ENCODE results near the gene PAX8.

The PAX8 gene

GRCh38 chr2:113278073-113278741 is 514 bp downstream of the PAX8 start:
- Histone ChIP-seq H3K4me1 (ENCODE audit: control insufficient read depth, insufficient read depth, low read length) (peaks cover 24% of the 10 kb centered on the region), H3K9me3 (ENCODE audit: control insufficient read depth, low read length) (no peaks in the 10 kb centered on the region), H3K27ac (ENCODE audit: insufficient read depth, low read depth, low read length, poor library complexity, severe bottlenecking) (no peak overlapping the region), H3K4me3 (ENCODE audit: insufficient read depth, low read depth, low read length) (peak overlapping the region; percentile 18), H3K27me3 (ENCODE audit: control insufficient read depth, insufficient read depth, low read length, poor library complexity, severe bottlenecking) (peaks cover 100% of the 10 kb centered on the region), H3K36me3 (ENCODE audit: control insufficient read depth, insufficient read depth, low read length) (no peaks in the 10 kb centered on the region)
- WGBS, 2 experiments: 2 to 3% methylated on average over 49 of the region's 49 CpGs

GRCh38 chr2:113277474-113278072 is 1.1 kb downstream of the PAX8 start:
- Histone ChIP-seq H3K27me3 (ENCODE audit: control insufficient read depth, insufficient read depth, low read length, poor library complexity, severe bottlenecking) (peaks cover 100% of the 10 kb centered on the region), H3K4me1 (ENCODE audit: control insufficient read depth, insufficient read depth, low read length) (peaks cover 29% of the 10 kb centered on the region), H3K27ac (ENCODE audit: insufficient read depth, low read depth, low read length, poor library complexity, severe bottlenecking) (no peak overlapping the region), H3K36me3 (ENCODE audit: control insufficient read depth, insufficient read depth, low read length) (no peaks in the 10 kb centered on the region), H3K4me3 (ENCODE audit: insufficient read depth, low read depth, low read length) (peak overlapping the region; percentile 18), H3K9me3 (ENCODE audit: control insufficient read depth, low read length) (no peaks in the 10 kb centered on the region)
- WGBS, 2 experiments: 1% methylated on average over 56 of the region's 56 CpGs

GRCh38 chr2:113276761-113277425 is 1.8 kb downstream of the PAX8 start:
- WGBS, 2 experiments: 1% methylated on average over 41 of the region's 41 CpGs
- Histone ChIP-seq H3K27me3 (ENCODE audit: control insufficient read depth, insufficient read depth, low read length, poor library complexity, severe bottlenecking) (peaks cover 100% of the 10 kb centered on the region), H3K36me3 (ENCODE audit: control insufficient read depth, insufficient read depth, low read length) (no peaks in the 10 kb centered on the region), H3K4me3 (ENCODE audit: insufficient read depth, low read depth, low read length) (peak overlapping the region; percentile 18), H3K27ac (ENCODE audit: insufficient read depth, low read depth, low read length, poor library complexity, severe bottlenecking) (no peak overlapping the region), H3K4me1 (ENCODE audit: control insufficient read depth, insufficient read depth, low read length) (peaks cover 32% of the 10 kb centered on the region), H3K9me3 (ENCODE audit: control insufficient read depth, low read length) (no peaks in the 10 kb centered on the region)

GRCh38 chr2:113276216-113276760 is 2.4 kb downstream of the PAX8 start:
- Histone ChIP-seq H3K4me1 (ENCODE audit: control insufficient read depth, insufficient read depth, low read length) (peaks cover 32% of the 10 kb centered on the region), H3K27me3 (ENCODE audit: control insufficient read depth, insufficient read depth, low read length, poor library complexity, severe bottlenecking) (peaks cover 100% of the 10 kb centered on the region), H3K9me3 (ENCODE audit: control insufficient read depth, low read length) (no peaks in the 10 kb centered on the region), H3K36me3 (ENCODE audit: control insufficient read depth, insufficient read depth, low read length) (no peaks in the 10 kb centered on the region), H3K27ac (ENCODE audit: insufficient read depth, low read depth, low read length, poor library complexity, severe bottlenecking) (no peak overlapping the region), H3K4me3 (ENCODE audit: insufficient read depth, low read depth, low read length) (no peak overlapping the region)
- WGBS, 2 experiments: 3 to 4% methylated on average over 17 to 18 of the region's 18 CpGs

- H3K27me3 ChIP-seq (ENCODE audit: control insufficient read depth, insufficient read depth, low read length, poor library complexity, severe bottlenecking): peaks cover 100% of the 10 kb centered on the region
- 3 to 4% methylated on average over 38 of the region's 38 CpGs for WGBS, 2 experiments
- peaks cover 32% of the 10 kb centered on the region for H3K4me1 ChIP-seq (ENCODE audit: control insufficient read depth, insufficient read depth, low read length)
- H3K4me3 ChIP-seq (ENCODE audit: insufficient read depth, low read depth, low read length): no peak overlapping the region
- H3K36me3 ChIP-seq (ENCODE audit: control insufficient read depth, insufficient read depth, low read length): no peaks in the 10 kb centered on the region
- no peaks in the 10 kb centered on the region for H3K9me3 ChIP-seq (ENCODE audit: control insufficient read depth, low read length)
- no peak overlapping the region for H3K27ac ChIP-seq (ENCODE audit: insufficient read depth, low read depth, low read length, poor library complexity, severe bottlenecking)
Measured at GRCh38 chr2:113275556-113276215, 3.0 kb downstream of the PAX8 start.

GRCh38 chr2:113274432-113274831 is 4.3 kb downstream of the PAX8 start:
- H3K4me1 ChIP-seq (ENCODE audit: control insufficient read depth, insufficient read depth, low read length): peaks cover 32% of the 10 kb centered on the region
- H3K36me3 ChIP-seq (ENCODE audit: control insufficient read depth, insufficient read depth, low read length): no peaks in the 10 kb centered on the region
- no peak overlapping the region for H3K27ac ChIP-seq (ENCODE audit: insufficient read depth, low read depth, low read length, poor library complexity, severe bottlenecking)
- peaks cover 95% of the 10 kb centered on the region for H3K27me3 ChIP-seq (ENCODE audit: control insufficient read depth, insufficient read depth, low read length, poor library complexity, severe bottlenecking)
- no peak overlapping the region for H3K4me3 ChIP-seq (ENCODE audit: insufficient read depth, low read depth, low read length)
- no peaks in the 10 kb centered on the region for H3K9me3 ChIP-seq (ENCODE audit: control insufficient read depth, low read length)

GRCh38 chr2:113273981-113274380 is 4.7 kb downstream of the PAX8 start:
- H3K27me3 ChIP-seq (ENCODE audit: control insufficient read depth, insufficient read depth, low read length, poor library complexity, severe bottlenecking): peaks cover 91% of the 10 kb centered on the region
- 52 to 59% methylated on average over 9 of the region's 9 CpGs for WGBS, 2 experiments
- no peak overlapping the region for H3K4me3 ChIP-seq (ENCODE audit: insufficient read depth, low read depth, low read length)
- H3K4me1 ChIP-seq (ENCODE audit: control insufficient read depth, insufficient read depth, low read length): peaks cover 32% of the 10 kb centered on the region
- no peak overlapping the region for H3K27ac ChIP-seq (ENCODE audit: insufficient read depth, low read depth, low read length, poor library complexity, severe bottlenecking)
- no peaks in the 10 kb centered on the region for H3K9me3 ChIP-seq (ENCODE audit: control insufficient read depth, low read length)
- H3K36me3 ChIP-seq (ENCODE audit: control insufficient read depth, insufficient read depth, low read length): no peaks in the 10 kb centered on the region

- WGBS, 2 experiments: 2% methylated on average over 8 of the region's 8 CpGs
- H3K9me3 ChIP-seq (ENCODE audit: control insufficient read depth, low read length): no peaks in the 10 kb centered on the region
- H3K4me3 ChIP-seq (ENCODE audit: insufficient read depth, low read depth, low read length): no peak overlapping the region
- peaks cover 82% of the 10 kb centered on the region for H3K27me3 ChIP-seq (ENCODE audit: control insufficient read depth, insufficient read depth, low read length, poor library complexity, severe bottlenecking)
- H3K36me3 ChIP-seq (ENCODE audit: control insufficient read depth, insufficient read depth, low read length): no peaks in the 10 kb centered on the region
- H3K4me1 ChIP-seq (ENCODE audit: control insufficient read depth, insufficient read depth, low read length): peaks cover 29% of the 10 kb centered on the region
- H3K27ac ChIP-seq (ENCODE audit: insufficient read depth, low read depth, low read length, poor library complexity, severe bottlenecking): no peak overlapping the region
Measured at GRCh38 chr2:113273027-113273551, 5.6 kb downstream of the PAX8 start.

GRCh38 chr2:113272477-113272876 is 6.2 kb downstream of the PAX8 start:
- H3K27me3 ChIP-seq (ENCODE audit: control insufficient read depth, insufficient read depth, low read length, poor library complexity, severe bottlenecking): peaks cover 78% of the 10 kb centered on the region
- peaks cover 23% of the 10 kb centered on the region for H3K4me1 ChIP-seq (ENCODE audit: control insufficient read depth, insufficient read depth, low read length)
- no peak overlapping the region for H3K27ac ChIP-seq (ENCODE audit: insufficient read depth, low read depth, low read length, poor library complexity, severe bottlenecking)
- no peaks in the 10 kb centered on the region for H3K9me3 ChIP-seq (ENCODE audit: control insufficient read depth, low read length)
- H3K36me3 ChIP-seq (ENCODE audit: control insufficient read depth, insufficient read depth, low read length): no peaks in the 10 kb centered on the region
- 13 to 16% methylated on average over 3 to 5 of the region's 5 CpGs for WGBS, 2 experiments
- no peak overlapping the region for H3K4me3 ChIP-seq (ENCODE audit: insufficient read depth, low read depth, low read length)
